ENCODE data around the gene LRP1B.

LRP1B gene

DNA sequence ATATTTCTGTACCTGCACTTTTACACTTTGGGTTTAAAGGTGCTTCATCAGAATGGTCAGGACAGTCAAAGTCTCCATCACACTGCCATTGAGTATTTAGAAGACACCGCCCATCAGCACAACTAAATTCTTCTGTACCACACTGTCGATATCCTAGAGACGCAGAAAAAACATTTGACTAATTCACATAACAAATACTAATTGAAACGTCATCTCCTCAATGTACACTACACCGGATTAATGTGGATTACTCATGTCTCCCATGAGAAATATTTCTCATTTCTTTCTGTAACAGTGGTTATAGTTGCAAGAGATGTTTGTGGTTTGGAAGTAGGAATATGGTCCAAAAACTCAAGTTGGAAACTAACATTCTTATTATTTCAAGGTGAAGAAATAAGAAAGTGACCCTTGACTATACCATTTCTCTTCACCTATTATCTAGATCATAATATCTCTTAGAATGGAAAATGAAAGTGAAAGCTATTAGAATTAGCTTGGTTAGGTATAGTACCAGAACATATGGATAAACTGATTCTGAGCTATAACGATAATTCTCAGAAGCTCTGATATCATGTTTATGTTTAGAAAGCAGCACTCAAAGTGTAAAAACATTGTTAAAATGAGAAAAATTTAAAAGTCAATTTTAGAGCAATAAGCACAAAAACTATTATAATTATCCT is 1627.7 kb downstream of the LRP1B start:
- H3K9me3 Mint-ChIP-seq, result peaks cover 7% of the 10 kb centered on the region
- H3K4me1 Mint-ChIP-seq, result no peaks in the 10 kb centered on the region
- no peak for ATAC-seq
- no peak overlapping the region for H3K4me3 Mint-ChIP-seq
- H3K36me3 Mint-ChIP-seq, result no peaks in the 10 kb centered on the region
- no peak for DNase-seq (ENCODE audit: low spot score in 2 of 2)
- no peak overlapping the region for H3K27ac Mint-ChIP-seq

DNA sequence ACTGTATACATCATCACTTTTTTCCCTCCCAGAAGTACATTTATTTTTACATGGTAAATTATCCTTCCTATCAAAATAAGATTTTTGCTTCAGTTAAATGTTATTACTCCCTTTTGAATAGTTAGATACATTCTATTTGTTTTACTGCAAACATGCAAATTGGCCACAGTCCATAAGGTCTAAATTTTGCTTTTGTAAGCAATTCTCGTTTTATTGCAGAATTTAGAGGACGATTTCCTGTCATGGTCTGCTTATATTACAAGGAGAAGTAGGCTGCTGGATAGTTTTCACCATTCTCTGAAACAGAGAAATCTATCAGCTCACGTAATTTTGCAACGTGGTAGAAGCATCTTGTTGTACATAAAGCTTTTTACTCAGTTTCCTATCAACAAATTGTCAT is 1632.5 kb downstream of the LRP1B start:
- ATAC-seq, result no peak
- no peak for DNase-seq (ENCODE audit: low spot score in 2 of 2)
- Mint-ChIP-seq H3K9me3 (peaks cover 10% of the 10 kb centered on the region), H3K36me3 (no peaks in the 10 kb centered on the region), H3K27ac (no peak overlapping the region), H3K4me1 (no peaks in the 10 kb centered on the region), H3K4me3 (no peak overlapping the region)

DNA sequence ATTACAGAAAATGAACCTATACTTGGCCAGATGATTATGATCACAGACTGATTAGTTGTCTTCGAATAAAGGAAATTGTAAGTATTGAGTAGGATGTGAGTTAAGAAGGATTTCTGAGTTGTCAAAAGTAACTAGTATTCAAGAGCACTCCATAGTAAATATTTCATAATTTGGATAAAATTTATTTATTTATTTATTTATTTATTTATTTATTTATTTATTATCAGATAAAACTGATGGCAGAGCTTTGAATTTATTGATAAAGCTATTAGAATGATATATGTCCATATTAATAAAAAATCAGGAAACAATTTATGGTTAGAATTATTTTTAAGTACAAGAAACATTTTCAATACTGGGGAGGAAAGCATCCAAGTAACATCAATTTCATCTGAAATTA is 1634.1 kb downstream of the LRP1B start:
- Mint-ChIP-seq H3K4me3 (no peak overlapping the region), H3K4me1 (no peaks in the 10 kb centered on the region), H3K36me3 (no peaks in the 10 kb centered on the region), H3K27ac (no peak overlapping the region), H3K9me3 (peaks cover 10% of the 10 kb centered on the region)
- DNase-seq (ENCODE audit: low spot score in 2 of 2), result no peak
- no peak for ATAC-seq

DNA sequence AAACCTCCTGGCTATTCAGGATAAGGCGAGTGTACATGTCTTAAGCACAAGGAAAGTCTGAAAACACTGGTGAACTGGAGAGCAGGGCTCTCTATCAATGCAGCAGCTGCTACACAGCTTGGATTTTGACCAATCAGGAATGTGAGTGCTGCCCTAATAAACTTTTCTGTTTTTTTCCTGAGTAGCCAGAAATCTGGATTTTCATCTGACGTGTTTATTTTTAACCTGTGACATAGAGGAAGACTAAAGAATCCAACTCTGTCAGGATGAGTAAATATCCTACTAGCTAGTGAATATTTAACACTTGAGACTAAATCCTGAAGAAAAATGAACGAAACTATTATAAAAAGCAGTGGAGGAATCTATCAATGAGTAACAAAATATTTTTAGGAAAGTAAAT is 1638.9 kb downstream of the LRP1B start:
- ATAC-seq, result no peak
- no peak overlapping the region for H3K4me3 Mint-ChIP-seq
- H3K27ac Mint-ChIP-seq, result no peak overlapping the region
- H3K36me3 Mint-ChIP-seq, result no peaks in the 10 kb centered on the region
- H3K9me3 Mint-ChIP-seq, result peaks cover 6% of the 10 kb centered on the region
- no peaks in the 10 kb centered on the region for H3K4me1 Mint-ChIP-seq
- no peak for DNase-seq (ENCODE audit: low spot score in 2 of 2)

DNA sequence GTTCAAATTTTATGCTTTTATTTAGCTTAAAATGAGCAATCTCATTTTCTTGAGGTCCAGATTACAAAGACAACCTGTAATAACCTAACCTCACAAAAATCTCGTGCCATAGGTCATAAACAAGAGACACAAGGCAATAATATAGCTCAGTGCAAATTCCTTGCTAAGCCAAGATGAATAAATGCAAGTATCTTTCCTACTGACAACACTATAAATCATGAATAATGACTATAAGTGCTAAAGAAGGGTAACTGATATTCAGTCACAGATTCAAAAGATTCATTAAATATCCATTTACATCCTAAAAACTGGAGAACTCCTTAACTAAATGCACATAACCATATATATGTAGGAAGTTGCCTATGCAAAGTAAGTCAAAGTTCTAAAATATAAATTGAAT is 1641.6 kb downstream of the LRP1B start:
- H3K4me1 Mint-ChIP-seq, result no peaks in the 10 kb centered on the region
- H3K27ac Mint-ChIP-seq, result no peak overlapping the region

DNA sequence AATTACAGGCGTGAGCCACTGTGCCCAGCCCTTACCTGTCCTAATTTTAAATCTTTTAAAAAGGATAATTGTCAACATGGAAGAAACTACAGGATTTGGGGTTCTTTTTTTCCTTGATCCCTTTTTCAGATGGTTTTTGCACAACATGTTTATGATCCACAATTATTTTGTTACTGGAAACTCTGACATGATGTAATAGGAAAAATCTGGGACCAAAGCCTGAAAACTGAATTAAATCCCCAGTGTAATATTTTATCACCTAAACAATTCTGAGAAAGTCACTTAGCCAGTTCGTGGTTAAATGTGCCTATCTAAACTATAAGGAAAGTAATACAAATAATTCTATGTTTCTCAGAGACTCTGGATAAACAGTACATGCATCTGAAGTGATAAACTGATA is 1649.7 kb downstream of the LRP1B start:
- H3K27ac Mint-ChIP-seq, result no peak overlapping the region
- ATAC-seq (no peak), DNase-seq (ENCODE audit: low spot score in 2 of 2) (no peak)
- H3K9me3 Mint-ChIP-seq, result peaks cover 5% of the 10 kb centered on the region
- H3K4me3 Mint-ChIP-seq, result no peak overlapping the region
- H3K36me3 Mint-ChIP-seq, result no peaks in the 10 kb centered on the region
- H3K4me1 Mint-ChIP-seq, result no peaks in the 10 kb centered on the region

More for the DNA sequence above, 1641.6 kb downstream of the LRP1B start:
- no peaks in the 10 kb centered on the region for H3K36me3 Mint-ChIP-seq
- H3K9me3 Mint-ChIP-seq, result peaks cover 6% of the 10 kb centered on the region
- H3K4me3 Mint-ChIP-seq, result no peak overlapping the region
- ATAC-seq, result no peak
- no peak for DNase-seq (ENCODE audit: low spot score in 2 of 2)

DNA sequence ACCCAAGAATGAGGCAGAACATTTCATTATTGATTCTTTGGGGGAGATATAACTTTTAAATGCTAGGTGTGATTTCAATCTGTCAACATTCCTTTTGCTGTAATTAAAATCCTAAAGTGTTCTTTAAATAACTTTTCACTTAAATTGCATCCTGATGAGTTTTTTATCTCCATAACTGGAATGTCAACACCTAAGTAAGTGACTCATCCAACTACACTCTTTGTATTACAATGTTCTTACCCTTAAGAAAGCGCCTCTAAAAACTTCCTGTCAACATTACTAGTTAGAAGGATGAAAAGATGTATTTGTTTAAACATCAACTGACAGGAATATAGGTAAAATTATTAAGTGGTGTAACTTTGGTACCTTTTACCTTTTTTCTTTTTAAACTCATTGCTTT is 1657.0 kb downstream of the LRP1B start:
- H3K9me3 Mint-ChIP-seq, result peaks cover 2% of the 10 kb centered on the region
- H3K4me3 Mint-ChIP-seq, result no peak overlapping the region
- no peak overlapping the region for H3K27ac Mint-ChIP-seq
- ATAC-seq (no peak), DNase-seq (ENCODE audit: low spot score in 2 of 2) (no peak)
- H3K36me3 Mint-ChIP-seq, result no peaks in the 10 kb centered on the region
- H3K4me1 Mint-ChIP-seq, result no peaks in the 10 kb centered on the region

DNA sequence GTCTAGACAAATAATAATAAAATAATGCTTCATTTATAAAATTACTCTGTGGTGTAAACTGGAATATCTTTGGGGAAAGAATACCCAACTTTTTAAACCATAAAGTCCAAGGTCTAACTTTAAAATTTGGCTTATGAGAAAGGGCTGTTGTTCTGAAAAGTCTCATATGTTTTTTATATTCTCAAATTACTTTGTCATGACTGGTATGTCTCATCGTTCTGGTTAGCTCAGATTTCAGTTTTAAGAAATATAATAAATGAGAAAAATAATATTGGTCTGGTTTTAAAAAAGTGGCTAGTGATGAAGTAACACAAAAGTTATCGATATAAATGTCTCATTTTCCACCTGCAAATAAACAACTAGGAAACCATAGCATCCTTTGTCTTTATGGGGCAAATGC is 1658.1 kb downstream of the LRP1B start:
- Mint-ChIP-seq H3K36me3 (no peaks in the 10 kb centered on the region), H3K4me1 (no peaks in the 10 kb centered on the region), H3K4me3 (no peak overlapping the region), H3K9me3 (peaks cover 3% of the 10 kb centered on the region), H3K27ac (no peak overlapping the region)
- DNase-seq (ENCODE audit: low spot score in 2 of 2) (no peak), ATAC-seq (no peak)

DNA sequence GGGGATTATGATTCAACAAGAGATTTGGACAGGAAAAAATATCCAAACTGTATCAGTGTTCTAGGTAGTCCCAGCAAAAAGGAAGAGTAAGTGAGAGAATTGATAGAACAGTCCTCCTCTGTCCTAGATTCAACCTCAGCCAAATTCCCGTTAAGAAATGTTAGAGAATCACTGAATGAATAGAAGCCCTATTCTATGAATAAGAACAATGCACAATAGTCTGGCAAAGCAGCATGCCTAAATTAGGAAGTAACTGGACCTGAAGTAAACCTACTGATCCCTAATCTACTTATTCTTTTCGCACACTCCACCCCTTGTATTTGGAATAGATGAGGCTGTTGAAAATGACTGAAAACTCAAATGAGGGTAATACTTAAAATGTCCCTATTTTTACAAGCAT is 1665.5 kb downstream of the LRP1B start:
- H3K36me3 Mint-ChIP-seq, result no peaks in the 10 kb centered on the region
- no peaks in the 10 kb centered on the region for H3K4me1 Mint-ChIP-seq
- H3K4me3 Mint-ChIP-seq, result no peak overlapping the region
- H3K9me3 Mint-ChIP-seq, result peaks cover 10% of the 10 kb centered on the region
- ATAC-seq, result no peak
- no peak for DNase-seq (ENCODE audit: low spot score in 2 of 2)
- no peak overlapping the region for H3K27ac Mint-ChIP-seq

DNA sequence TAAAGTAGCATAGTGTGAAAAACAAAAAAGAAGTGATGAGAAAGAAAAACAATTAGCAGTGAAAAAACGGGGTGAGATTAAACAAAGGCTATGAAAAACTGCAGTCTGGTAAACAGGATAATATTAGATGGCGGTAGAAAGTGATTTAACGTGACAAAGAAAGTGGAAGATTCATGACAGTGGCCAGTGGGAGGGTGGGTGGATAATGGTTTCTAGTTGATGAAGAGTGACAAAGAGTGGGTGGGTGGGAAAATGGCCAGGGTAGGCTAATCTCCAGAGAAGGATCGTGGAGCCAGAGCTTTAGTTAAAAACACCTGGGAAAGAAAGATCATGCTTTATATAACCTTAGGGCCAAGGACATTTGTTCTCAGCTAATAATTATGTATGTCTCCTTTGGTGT is 1667.8 kb downstream of the LRP1B start:
- Mint-ChIP-seq H3K27ac (no peak overlapping the region), H3K4me1 (no peaks in the 10 kb centered on the region), H3K36me3 (no peaks in the 10 kb centered on the region), H3K4me3 (no peak overlapping the region), H3K9me3 (peaks cover 10% of the 10 kb centered on the region)
- ATAC-seq (no peak), DNase-seq (ENCODE audit: low spot score in 2 of 2) (no peak)

DNA sequence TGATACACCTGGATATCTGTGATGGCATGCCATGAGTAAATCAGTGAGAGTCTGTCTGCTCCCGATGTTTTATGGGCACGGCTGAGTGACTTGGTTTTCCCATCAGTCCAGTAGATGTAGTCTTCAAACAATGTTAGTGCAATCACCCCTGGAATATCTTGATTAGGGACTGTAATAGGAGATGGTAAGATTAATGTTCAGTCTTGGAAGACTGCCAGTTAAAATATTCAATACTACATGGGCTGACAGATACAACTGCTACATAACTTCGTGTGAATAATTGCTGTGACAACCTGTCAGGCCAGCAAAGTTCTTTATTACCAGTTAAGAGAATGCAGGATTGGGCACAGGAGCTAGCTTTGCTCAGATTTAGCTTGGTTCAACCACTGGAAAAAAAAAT is 1673.3 kb downstream of the LRP1B start:
- Mint-ChIP-seq H3K27ac (no peak overlapping the region), H3K4me1 (no peaks in the 10 kb centered on the region), H3K4me3 (no peak overlapping the region), H3K36me3 (no peaks in the 10 kb centered on the region), H3K9me3 (peaks cover 6% of the 10 kb centered on the region)
- ATAC-seq, result no peak
- DNase-seq (ENCODE audit: low spot score in 2 of 2), result no peak

DNA sequence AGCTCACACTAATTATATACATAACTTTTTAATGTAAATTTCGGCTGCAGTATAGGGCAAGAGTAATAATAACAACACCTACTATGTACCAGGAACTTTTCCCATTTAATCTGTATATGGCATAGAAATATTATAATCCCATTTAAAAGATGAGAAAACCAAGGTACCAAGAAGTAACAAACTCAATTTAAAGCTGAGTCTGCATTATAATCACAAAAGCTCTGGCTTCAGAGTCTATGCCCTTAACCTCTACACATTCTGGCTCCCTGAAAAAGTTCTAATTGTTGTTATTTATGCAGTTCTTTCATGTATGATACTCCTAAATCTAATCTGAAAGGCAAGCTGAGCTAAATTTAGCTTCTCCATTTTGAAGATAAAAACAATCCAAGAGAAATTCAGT is 1675.5 kb downstream of the LRP1B start:
- DNase-seq (ENCODE audit: low spot score in 2 of 2), result no peak
- Mint-ChIP-seq H3K27ac (no peak overlapping the region), H3K4me3 (no peak overlapping the region), H3K36me3 (no peaks in the 10 kb centered on the region), H3K4me1 (no peaks in the 10 kb centered on the region), H3K9me3 (peaks cover 4% of the 10 kb centered on the region)
- ATAC-seq, result no peak

DNA sequence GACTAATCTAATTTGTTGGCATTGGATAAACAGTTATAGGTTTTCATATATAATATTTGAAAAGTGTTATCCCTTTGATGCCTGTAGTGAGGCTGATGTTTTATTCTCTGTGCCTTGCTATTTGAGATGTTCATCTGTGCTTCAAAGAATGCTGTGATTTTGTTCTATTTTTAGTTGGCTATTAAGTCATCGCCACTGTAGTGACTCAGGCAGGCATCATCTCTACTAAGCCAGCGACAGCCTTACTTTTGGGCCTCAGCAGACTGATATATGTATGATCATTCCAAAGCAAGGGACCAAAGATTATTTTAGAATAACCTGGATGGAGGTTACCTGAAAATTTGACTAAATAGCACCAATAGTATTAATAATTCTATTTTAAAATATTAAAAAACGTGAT is 1676.1 kb downstream of the LRP1B start:
- H3K9me3 Mint-ChIP-seq, result peaks cover 4% of the 10 kb centered on the region
- ATAC-seq, result no peak

DNA sequence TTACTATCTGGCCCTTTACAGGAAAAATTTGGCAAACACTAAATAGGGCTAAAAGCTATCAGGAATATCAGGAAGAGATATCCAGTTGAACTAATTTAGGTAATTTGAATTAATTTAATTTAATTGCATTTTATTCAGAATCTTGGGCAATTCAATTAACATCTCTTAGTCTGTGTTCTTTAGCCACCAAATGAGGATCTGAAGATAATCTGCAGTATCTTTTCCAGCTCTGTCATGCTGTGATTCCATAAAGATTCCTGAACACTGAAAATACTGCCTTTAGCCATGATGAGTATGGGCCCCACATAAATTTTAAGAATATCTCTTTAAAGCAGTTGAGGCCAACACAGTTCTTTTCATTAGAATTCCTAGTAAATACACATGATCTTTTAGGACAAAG is 1679.5 kb downstream of the LRP1B start:
- no peak overlapping the region for H3K4me3 Mint-ChIP-seq
- DNase-seq (ENCODE audit: low spot score in 2 of 2) (no peak), ATAC-seq (no peak)
- peaks cover 5% of the 10 kb centered on the region for H3K9me3 Mint-ChIP-seq
- no peaks in the 10 kb centered on the region for H3K4me1 Mint-ChIP-seq
- H3K36me3 Mint-ChIP-seq, result no peaks in the 10 kb centered on the region
- no peak overlapping the region for H3K27ac Mint-ChIP-seq

More for the DNA sequence above, 1676.1 kb downstream of the LRP1B start:
- DNase-seq (ENCODE audit: low spot score in 2 of 2), result no peak
- Mint-ChIP-seq H3K27ac (no peak overlapping the region), H3K4me3 (no peak overlapping the region), H3K4me1 (no peaks in the 10 kb centered on the region), H3K36me3 (no peaks in the 10 kb centered on the region)

DNA sequence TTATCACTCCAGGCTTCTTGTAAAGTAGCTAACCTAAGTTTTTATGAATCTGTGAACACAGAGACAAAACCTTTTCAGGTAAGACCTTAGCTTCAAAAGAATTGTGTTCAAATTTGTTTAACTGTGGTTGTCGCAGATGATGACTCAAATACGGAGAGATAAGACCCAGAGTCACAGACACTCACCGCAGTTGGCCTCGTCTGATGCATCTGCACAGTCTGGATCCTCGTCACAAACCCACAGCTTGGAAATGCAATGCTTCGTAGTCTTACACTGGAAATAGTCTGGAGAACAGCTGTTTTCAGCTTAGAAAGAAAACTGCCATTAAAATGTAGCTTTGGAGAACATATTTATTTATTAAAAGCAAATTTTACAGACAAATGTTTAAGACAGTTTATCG is 1688.5 kb downstream of the LRP1B start:
- Mint-ChIP-seq H3K9me3 (peaks cover 6% of the 10 kb centered on the region), H3K4me3 (no peak overlapping the region), H3K27ac (no peak overlapping the region), H3K4me1 (no peaks in the 10 kb centered on the region), H3K36me3 (no peaks in the 10 kb centered on the region)
- no peak for ATAC-seq
- DNase-seq (ENCODE audit: low spot score in 2 of 2), result no peak

DNA sequence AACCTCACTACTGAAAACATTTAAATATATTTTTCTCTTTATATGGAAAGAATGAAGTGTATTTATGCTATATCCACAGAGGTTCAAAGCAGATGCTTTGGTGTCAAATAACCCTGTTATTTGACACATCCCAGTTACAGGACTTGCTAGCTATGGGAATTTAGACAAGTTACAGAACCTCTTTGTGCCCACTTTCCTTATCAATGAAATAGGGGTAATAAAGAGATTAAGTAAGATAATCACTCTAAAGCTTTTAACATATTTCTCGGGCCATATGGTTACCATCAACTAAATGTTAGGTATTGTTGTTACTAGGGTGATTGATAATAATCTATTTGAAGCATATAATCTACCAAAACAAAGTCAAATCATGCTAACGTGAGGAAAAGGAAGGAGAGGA is 1690.0 kb downstream of the LRP1B start:
- Mint-ChIP-seq H3K4me1 (no peaks in the 10 kb centered on the region), H3K36me3 (no peaks in the 10 kb centered on the region), H3K9me3 (peaks cover 6% of the 10 kb centered on the region), H3K4me3 (no peak overlapping the region), H3K27ac (no peak overlapping the region)
- ATAC-seq, result no peak
- DNase-seq (ENCODE audit: low spot score in 2 of 2), result no peak

DNA sequence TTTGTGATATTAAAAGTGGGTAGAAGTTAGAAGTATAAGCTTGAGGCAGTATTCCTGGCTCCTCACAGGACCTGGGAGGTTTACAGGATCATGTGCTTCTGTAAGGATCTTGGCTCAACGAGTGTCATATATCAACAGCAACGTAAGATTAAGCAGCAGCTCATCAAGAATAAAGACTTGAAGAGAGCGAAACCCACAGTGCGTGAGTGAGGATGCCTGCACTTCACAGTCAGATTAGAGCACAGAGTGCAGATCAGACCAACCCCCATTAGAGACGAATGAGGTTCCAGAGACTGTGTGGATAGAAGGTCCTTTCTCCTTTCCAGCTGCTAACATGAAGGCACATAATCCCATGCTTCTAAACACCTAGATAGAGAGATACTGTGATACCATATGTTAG is 1693.9 kb downstream of the LRP1B start:
- H3K4me3 Mint-ChIP-seq, result no peak overlapping the region
- H3K4me1 Mint-ChIP-seq, result no peaks in the 10 kb centered on the region
- no peaks in the 10 kb centered on the region for H3K36me3 Mint-ChIP-seq
- peaks cover 9% of the 10 kb centered on the region for H3K9me3 Mint-ChIP-seq
- no peak overlapping the region for H3K27ac Mint-ChIP-seq
- no peak for DNase-seq (ENCODE audit: low spot score in 2 of 2)
- ATAC-seq, result no peak

All from stimulated activated effector memory CD8-positive, alpha-beta T cell treated with anti-CD3 and anti-CD28 coated beads, Interleukin-12 subunit alpha, Interleukin-12 subunit beta, amount 100 ng/mL, for 72 hours (primary cell).